Keratinocyte (primary cell): ENCODE results near the gene GRAMD1B. TPM values are rescaled to one million over a fixed set of nuclear protein-coding genes. Genes with fewer than 3 reads are reported as not detected.

Experiments
- DNase-seq: peaks from one replicate; pipeline ENCODE4 v3.0.0-alpha.2; 2011; ENCODE audit warnings: low read depth, missing footprints, low spot score
- FAIRE-seq: peaks from 2 replicates; lab custom pipeline; 2011; peaks lifted over from hg19 to GRCh38; lab: Jason Lieb, UNC
- H2AFZ ChIP-seq: 2 replicates; pipeline ENCODE4 v1.6.0; 2012; ENCODE audit warnings: low read length, control low read depth, inconsistent platforms; ENCODE audit not compliant: control insufficient read depth
- H3K27ac ChIP-seq: 2 replicates; pipeline ENCODE4 v1.5.1; 2011; ENCODE audit warnings: low read length; ENCODE audit not compliant: control insufficient read depth, insufficient read depth
- H3K27me3 ChIP-seq: 3 replicates; pipeline ENCODE4 v1.6.0; 2011; ENCODE audit warnings: low read length; ENCODE audit not compliant: control insufficient read depth, insufficient read depth; ENCODE audit errors: extremely low read depth
- H3K36me3 ChIP-seq, 2 experiments: 2 replicates in 1 of 2; 3 replicates in 1 of 2; pipeline ENCODE4 v1.5.1; 2011; ENCODE audit warnings: low read length in 2 of 2, mild to moderate bottlenecking in 1 of 2; ENCODE audit not compliant: control insufficient read depth in 2 of 2, insufficient read depth in 2 of 2; ENCODE audit errors: extremely low read depth in 1 of 2
- H3K4me1 ChIP-seq: 3 replicates; pipeline ENCODE4 v1.5.1; 2011; ENCODE audit warnings: low read length; ENCODE audit not compliant: control insufficient read depth, insufficient read depth; ENCODE audit errors: extremely low read depth
- H3K4me2 ChIP-seq: 3 replicates; pipeline ENCODE4 v1.6.0; 2011; ENCODE audit warnings: low read depth, low read length; ENCODE audit not compliant: control insufficient read depth, insufficient read depth; ENCODE audit errors: extremely low read depth
- H3K4me3 ChIP-seq, 3 experiments: fragments of 200-600 bp in 1 of 3; sonication (generic) in 1 of 3; 2 replicates in 2 of 3; 3 replicates in 1 of 3; pipeline ENCODE4 v1.5.1; 2011 to 2016; ENCODE audit warnings: low read length in 3 of 3, mild to moderate bottlenecking in 3 of 3, control low read depth in 2 of 3, inconsistent platforms in 1 of 3, low read depth in 1 of 3, mixed read lengths in 1 of 3, mixed run types in 1 of 3, moderate library complexity in 1 of 3; ENCODE audit not compliant: control insufficient read depth in 2 of 3, insufficient read depth in 2 of 3; ENCODE audit errors: extremely low read depth in 1 of 3
- H3K79me2 ChIP-seq: 2 replicates; pipeline ENCODE4 v1.6.0; 2012; ENCODE audit warnings: low read length; ENCODE audit not compliant: control insufficient read depth, insufficient read depth
- H3K9ac ChIP-seq: 3 replicates; pipeline ENCODE4 v1.6.0; 2011; ENCODE audit warnings: low read length; ENCODE audit not compliant: control insufficient read depth, insufficient read depth; ENCODE audit errors: extremely low read depth
- H3K9me1 ChIP-seq: 3 replicates; pipeline ENCODE4 v1.6.0; 2011; ENCODE audit warnings: low read length; ENCODE audit not compliant: control insufficient read depth, insufficient read depth; ENCODE audit errors: extremely low read depth
- H3K9me3 ChIP-seq: 2 replicates; pipeline ENCODE4 v1.5.1; 2012; ENCODE audit warnings: low read depth, low read length; ENCODE audit not compliant: control insufficient read depth
- H4K20me1 ChIP-seq: 3 replicates; pipeline ENCODE4 v1.6.0; 2011; ENCODE audit warnings: low read length; ENCODE audit not compliant: control insufficient read depth, insufficient read depth; ENCODE audit errors: extremely low read depth
- EZH2 ChIP-seq: IDR thresholded peaks from one replicate; pipeline ENCODE4 v1.6.1; 2012; ENCODE audit warnings: inconsistent platforms, mild to moderate bottlenecking, low read length, moderate library complexity
- dilution Hi-C: fragments of 300-500 bp; cut with MboI; formaldehyde crosslinking; loops from one replicate; pipeline ENCODE4 v1.7.0; 2020; ENCODE audit warnings: low sequenced_read_pairs; ENCODE audit not compliant: extremely low pct_ligation_motif_present
- polyA plus RNA-seq, 5 experiments: library from polyadenylated mRNA; depleted of rRNA in 3 of 5; stranded (reverse) in 3 of 5; stranded (forward) in 1 of 5; unstranded in 1 of 5; fragments of >200 nt; gene quantifications; 1 replicate in 1 of 5; 2 replicates in 3 of 5; 3 replicates in 1 of 5; pipeline versions ENCODE4 v1.2.1 to v1.2.3, GENCODE V29; 2011 to 2012; ENCODE audit warnings: missing spikeins in 2 of 5, low read depth in 1 of 5, low replicate concordance in 1 of 5
- TF ChIP-seq, protein P1 (sequence below), 3 experiments: IDR thresholded peaks in 1 of 3; conservative IDR thresholded peaks in 1 of 3; optimal IDR thresholded peaks in 1 of 3; 2 replicates in 2 of 3; 3 replicates in 1 of 3; pipeline versions ENCODE3 to v1.5.1; 2011; ENCODE audit warnings: low read length in 3 of 3, mild to moderate bottlenecking in 3 of 3, moderate library complexity in 2 of 3, control low read depth in 1 of 3, inconsistent platforms in 1 of 3; ENCODE audit not compliant: insufficient read depth in 2 of 3; ENCODE audit errors: extremely low read depth in 1 of 3

The GRAMD1B gene
- polyA plus RNA-seq, 1 donor (not counting 4 experiments of a cell fraction or from before 2014, with no cell fraction given) = 0.04 TPM

DNA sequence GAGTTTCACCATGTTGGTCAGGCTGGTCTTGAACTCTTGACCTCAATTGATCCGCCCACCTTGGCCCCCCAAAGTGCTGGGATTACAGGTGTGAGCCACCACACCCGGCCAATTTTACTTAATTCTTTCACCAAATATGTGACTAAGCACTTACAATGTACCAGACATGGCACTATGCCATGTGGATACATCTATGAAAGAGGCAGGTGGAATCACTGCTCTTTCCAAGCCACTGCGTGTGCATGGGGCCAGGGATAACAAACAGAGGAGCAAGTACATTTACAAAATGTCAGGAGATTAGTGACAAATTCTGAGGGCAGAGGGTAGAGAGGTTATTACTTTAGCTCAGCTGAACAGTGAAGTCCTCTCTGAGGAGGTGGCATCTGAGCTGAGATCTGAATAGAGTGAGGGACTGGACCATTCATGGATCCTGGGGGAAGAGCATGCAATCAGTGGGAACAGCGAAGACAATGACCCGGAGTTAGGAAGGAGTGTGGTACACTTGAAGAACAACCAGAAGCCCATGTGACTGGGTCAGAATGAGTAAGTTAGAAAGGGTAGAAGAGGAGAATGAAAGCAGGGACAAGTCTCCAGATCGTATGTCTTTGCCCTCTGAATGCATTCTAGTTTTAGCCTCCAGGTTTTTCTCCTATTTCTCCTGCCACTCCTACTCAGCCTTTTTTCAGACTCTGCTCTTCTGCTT, 38.3 kb upstream of the GRAMD1B start:
- TF ChIP-seq, protein P1, sequence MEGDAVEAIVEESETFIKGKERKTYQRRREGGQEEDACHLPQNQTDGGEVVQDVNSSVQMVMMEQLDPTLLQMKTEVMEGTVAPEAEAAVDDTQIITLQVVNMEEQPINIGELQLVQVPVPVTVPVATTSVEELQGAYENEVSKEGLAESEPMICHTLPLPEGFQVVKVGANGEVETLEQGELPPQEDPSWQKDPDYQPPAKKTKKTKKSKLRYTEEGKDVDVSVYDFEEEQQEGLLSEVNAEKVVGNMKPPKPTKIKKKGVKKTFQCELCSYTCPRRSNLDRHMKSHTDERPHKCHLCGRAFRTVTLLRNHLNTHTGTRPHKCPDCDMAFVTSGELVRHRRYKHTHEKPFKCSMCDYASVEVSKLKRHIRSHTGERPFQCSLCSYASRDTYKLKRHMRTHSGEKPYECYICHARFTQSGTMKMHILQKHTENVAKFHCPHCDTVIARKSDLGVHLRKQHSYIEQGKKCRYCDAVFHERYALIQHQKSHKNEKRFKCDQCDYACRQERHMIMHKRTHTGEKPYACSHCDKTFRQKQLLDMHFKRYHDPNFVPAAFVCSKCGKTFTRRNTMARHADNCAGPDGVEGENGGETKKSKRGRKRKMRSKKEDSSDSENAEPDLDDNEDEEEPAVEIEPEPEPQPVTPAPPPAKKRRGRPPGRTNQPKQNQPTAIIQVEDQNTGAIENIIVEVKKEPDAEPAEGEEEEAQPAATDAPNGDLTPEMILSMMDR (optimal IDR thresholded peaks at IDR 0.05 in 1 of 3, IDR thresholded peaks at IDR 0.05 in 1 of 3, conservative IDR thresholded peaks at IDR 0.05 in 1 of 3; ENCODE audit: extremely low read depth in 1 of 3, insufficient read depth in 2 of 3, low read length in 3 of 3) = no peak
- TF ChIP-seq EZH2 = no peak
- Histone ChIP-seq H4K20me1 (no peaks in the 10 kb centered on the region), H3K9ac (no peak overlapping the region), H3K9me3 (no peaks in the 10 kb centered on the region), H3K79me2 (no peaks in the 10 kb centered on the region), H3K9me1 (no peaks in the 10 kb centered on the region), H3K4me2 (no peak overlapping the region), H3K4me3 (no peak overlapping the region), H2AFZ (no peak overlapping the region), H3K27me3 (peaks cover 8% of the 10 kb centered on the region), H3K27ac (no peak overlapping the region), H3K4me1 (no peaks in the 10 kb centered on the region), H3K36me3 (no peaks in the 10 kb centered on the region)
- FAIRE-seq (no peak), DNase-seq (no peak)
- dilution Hi-C loops = no loop called here

DNA sequence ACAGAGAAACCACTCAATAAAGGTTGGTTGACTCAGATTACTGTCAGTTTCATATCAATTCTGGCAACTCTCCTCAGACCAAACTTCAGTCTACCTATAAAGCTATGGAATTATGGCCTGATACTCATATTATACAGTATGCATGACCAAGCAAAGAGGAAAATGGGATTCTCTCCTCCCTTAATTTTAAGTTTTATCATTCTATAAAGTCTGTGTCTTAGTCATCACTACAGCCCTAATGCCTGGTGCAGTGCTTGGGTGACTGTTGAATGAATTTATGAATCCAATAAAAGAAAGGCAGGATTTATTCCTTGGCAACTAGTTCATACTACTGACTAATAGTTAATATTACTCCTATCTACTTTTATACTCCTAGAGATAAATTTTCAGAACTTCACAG, 37.6 kb upstream of the GRAMD1B start:
- H3K9ac ChIP-seq = no peak overlapping the region
- no peak for FAIRE-seq

More for the DNA sequence above, 37.6 kb upstream of the GRAMD1B start:
- H4K20me1 ChIP-seq = no peaks in the 10 kb centered on the region
- no peaks in the 10 kb centered on the region for H3K36me3 ChIP-seq
- no peaks in the 10 kb centered on the region for H3K9me1 ChIP-seq
- H3K27me3 ChIP-seq = peaks cover 8% of the 10 kb centered on the region
- DNase-seq = no peak
- H2AFZ ChIP-seq = no peak overlapping the region
- H3K4me1 ChIP-seq = no peaks in the 10 kb centered on the region
- TF ChIP-seq, protein P1 (optimal IDR thresholded peaks at IDR 0.05 in 1 of 3, IDR thresholded peaks at IDR 0.05 in 1 of 3, conservative IDR thresholded peaks at IDR 0.05 in 1 of 3; ENCODE audit: extremely low read depth in 1 of 3, insufficient read depth in 2 of 3, low read length in 3 of 3) = no peak
- no peak for TF ChIP-seq EZH2
- H3K79me2 ChIP-seq = no peaks in the 10 kb centered on the region
- no peak overlapping the region for H3K4me2 ChIP-seq
- H3K27ac ChIP-seq = no peak overlapping the region
- H3K9me3 ChIP-seq = no peaks in the 10 kb centered on the region
- no peak overlapping the region for H3K4me3 ChIP-seq
- dilution Hi-C loops = no loop called here
